HG02840 (cell line): ENCODE data around the gene RBM22.
"Not testable (repeated sequence)": the region's sequence is repeated elsewhere in the genome, so short reads cannot be mapped to it uniquely, and the experiment has no call there.

Experiments
- ATAC-seq: cut with Tn5 transposase; IDR thresholded peaks from one replicate; pipeline ENCODE4 v1.9.1; 2021; ENCODE audit warnings: mild to moderate bottlenecking, moderate library complexity, moderate number of reproducible peaks; ENCODE audit not compliant: unreplicated experiment, low FRiP score

RBM22 gene

DNA sequence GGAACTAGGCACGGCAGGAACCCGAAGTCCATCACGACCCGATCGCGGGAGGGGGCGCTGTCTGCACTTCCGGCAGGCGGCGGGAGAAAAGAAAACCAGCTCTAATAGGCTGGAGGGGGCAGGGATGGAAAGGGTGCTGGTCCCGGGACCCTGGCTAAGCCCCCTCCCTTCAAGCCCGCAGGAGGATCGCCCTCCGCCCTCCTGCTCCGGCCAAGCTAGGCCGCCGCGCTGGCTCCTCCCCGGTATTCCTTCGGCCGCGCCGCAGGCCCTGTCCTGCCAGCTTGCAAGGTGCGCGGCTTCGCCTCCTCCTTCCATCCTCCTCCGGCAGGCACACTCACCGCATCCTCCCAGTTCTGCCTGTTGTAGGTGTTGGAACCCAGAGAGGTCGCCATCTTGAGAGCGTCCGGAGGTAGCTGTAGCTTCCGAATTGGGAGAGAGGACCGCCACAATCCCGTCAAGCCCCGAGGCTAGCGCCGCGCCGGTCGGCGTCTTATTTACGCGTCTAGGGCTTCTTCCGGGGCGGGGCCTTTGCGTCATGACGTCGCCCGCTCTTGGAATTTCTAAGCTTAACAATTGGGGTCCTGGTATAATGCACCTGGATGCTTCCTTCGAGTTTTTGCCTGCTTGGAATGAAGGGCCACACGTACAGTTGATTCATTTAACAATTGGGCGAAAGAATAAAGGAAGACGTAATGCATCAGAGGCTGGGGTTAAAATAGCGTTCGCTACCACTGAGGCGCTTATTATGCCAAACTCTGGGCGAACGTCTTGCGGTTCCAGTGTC is at the start of gene RBM22:
Gene RBM22, minus strand, starts transcription at position 469 of the 784 bp plus-strand sequence. Its CDS starts 77 bp downstream, at position 392.
- ATAC-seq, result peak; percentile 97

DNA sequence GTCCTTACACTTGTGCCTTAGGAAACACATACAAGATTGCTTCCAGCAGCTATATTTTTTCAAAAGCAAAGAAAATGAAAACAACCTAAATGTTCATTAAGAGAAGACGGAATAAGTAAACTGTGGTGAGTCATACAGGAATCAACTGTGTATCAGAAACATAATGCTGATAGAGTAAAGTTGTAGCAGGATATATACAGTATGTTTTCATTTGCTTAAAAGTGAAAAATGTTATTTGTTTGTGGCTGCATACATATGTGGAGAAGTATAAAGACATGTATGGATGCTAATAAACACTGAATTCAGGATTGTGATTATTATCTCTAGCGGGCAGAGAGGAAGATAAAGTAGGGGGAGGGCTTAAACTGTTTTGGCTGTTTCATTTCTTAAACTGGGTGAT is 49.6 kb upstream of the RBM22 start:
- ATAC-seq, result no peak

DNA sequence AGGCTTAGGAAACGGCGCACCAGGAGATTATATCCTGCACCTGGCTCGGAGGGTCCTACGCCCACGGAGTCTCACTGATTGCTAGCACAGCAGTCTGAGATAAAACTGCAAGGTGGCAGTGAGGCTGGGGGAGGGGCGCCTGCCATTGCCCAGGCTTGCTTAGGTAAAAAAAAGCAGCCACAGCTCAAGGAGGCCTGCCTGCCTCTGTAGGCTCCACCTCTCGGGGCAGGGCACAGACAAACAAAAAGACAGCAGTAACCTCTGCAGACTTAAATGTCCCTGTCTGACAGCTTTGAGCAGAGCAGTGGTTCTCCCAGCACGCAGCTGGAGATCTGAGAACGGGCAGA is 42.3 kb upstream of the RBM22 start:
- ATAC-seq, result not testable (repeated sequence)

- ATAC-seq, result not testable (repeated sequence)
These were observed 41.7 kb upstream of the RBM22 start for GRCh38 chr5:150742455-150743141.

GRCh38 chr5:150740992-150741391 is 40.1 kb upstream of the RBM22 start:
- no peak for ATAC-seq

DNA sequence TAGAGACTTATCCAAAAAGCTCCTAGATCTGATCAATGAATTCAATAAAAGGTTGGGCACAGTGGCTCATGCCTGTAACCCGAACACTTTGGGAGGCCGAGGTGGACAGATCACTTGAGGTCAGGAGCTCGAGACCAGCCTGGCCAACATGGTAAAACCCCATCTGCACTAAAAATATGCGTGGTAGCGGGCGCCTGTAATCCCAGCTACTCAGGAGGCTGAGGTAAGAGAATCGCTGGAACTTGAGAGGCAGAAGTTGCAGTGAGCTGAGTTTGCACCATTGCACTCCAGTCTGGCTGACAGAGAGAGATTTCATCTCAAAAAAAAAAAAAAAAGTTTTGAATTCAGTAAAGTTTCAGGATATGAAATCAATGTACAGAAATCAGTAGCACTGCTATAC is 38.0 kb upstream of the RBM22 start:
- ATAC-seq, result no peak

GRCh38 chr5:150734579-150735384 is 33.9 kb upstream of the RBM22 start:
- no peak for ATAC-seq

DNA sequence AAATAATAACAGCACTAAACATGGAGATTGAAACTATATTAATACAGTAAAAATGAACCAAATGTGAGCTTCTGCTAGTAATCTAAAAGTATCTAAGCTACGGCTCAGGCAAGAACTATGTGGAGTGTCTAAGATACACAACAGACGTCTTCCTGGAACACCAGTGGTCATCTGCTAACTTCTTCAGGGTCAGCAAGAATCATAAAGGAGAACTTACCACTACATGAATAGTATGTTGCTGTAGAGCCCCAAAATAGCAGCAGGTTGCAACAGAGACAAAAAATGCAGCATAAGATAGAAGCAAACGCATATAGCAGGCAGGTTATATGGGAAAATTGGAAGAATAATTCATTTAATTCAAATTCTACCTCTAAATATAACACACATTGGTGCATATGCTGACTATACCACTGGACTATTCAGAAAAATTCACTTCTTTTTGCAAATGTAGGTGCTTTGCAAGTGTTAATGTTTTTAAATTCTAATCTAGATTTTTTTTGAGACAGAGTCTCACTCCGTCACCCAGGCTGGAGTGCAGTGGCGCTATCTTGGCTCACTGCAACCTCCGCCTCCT is 30.9 kb upstream of the RBM22 start:
- no peak for ATAC-seq

- no peak for ATAC-seq
These were observed 29.0 kb upstream of the RBM22 start for GRCh38 chr5:150729859-150730258.

DNA sequence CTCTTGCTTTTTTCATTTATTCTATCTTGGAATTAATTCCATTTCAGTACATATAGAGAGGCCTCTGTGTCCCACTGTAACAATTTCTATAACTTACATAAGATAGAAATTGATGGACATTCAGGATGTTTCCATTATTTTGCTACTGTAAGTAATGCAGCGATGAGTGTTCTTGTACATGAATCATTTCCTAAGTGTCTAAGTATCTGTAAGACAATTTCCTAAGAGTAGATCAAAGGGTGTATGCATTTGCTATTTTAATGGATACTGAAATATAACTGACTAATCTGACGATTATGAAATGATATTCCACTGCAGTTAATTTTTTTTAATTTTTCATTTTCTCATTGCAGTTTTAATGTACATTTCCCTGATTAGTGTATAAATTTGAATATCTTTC is 23.0 kb upstream of the RBM22 start:
- ATAC-seq, result no peak

DNA sequence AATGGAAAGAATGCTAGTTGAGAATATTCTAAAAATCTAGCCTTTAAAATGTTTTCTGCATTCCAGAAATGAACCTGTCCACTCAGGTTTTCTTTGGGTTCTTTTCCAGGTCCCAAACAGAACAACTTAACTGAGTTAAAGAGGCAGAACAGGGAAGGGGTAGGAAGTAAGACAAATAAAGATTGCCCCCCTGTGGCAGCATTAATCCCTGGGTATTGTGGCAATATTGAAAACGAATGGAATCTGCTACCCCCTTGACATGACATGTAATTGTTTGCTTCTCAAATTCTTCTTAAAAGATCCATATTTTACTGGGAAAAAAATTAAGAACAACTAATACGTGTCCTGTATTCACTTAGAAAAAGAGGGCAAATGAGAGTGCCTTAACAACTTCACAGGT is 9.3 kb upstream of the RBM22 start:
- ATAC-seq, result no peak

- ATAC-seq, result no peak
These were observed 6.0 kb upstream of the RBM22 start for GRCh38 chr5:150706776-150707390.

DNA sequence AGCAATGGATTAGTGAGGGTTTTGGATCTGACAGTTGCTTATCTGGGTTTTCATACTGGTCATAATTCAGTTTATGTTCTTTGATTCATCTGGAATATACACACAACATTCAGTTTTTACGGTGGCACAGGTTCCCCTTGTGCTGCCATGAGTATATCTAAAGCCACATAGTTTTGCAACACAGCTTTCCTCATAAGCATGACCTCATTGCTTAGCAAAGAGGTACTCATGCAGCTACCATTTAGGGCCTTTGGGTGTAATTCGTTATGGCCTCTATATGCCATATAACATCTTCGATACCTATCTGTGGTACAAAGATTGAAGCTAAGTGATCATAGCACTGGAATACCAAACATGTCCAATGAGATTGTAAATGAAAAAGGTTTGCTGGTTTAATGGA is 2.9 kb upstream of the RBM22 start:
- no peak for ATAC-seq

GRCh38 chr5:150700246-150700593 is 642 bp downstream of the RBM22 start:
- ATAC-seq, result no peak

GRCh38 chr5:150694612-150695011 is 6.2 kb downstream of the RBM22 start:
- no peak for ATAC-seq

- ATAC-seq, result no peak
These were observed 8.6 kb downstream of the RBM22 start for GRCh38 chr5:150692276-150692675.

DNA sequence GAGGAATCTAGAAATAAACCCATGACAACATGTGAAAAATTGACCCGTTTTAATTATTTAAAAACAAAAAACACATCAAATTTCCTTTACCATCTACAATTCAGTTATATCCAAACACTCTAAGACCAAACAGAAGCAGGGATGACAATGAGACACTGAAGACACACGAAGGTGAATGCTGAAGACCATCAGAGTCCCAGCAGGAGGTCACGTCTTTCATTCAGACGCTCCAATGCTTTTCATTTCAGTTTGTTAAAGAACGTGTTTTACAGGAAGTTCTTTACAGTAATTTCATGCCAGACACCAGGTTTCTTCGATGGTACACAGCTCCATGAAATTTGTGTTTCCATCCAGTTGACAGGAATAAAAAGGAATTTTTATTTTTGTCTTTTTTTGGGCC is 10.1 kb downstream of the RBM22 start:
- ATAC-seq, result no peak

GRCh38 chr5:150689120-150689519 is 11.7 kb downstream of the RBM22 start:
- no peak for ATAC-seq

- ATAC-seq, result no peak
These were observed 24.3 kb downstream of the RBM22 start for GRCh38 chr5:150676578-150676977.

DNA sequence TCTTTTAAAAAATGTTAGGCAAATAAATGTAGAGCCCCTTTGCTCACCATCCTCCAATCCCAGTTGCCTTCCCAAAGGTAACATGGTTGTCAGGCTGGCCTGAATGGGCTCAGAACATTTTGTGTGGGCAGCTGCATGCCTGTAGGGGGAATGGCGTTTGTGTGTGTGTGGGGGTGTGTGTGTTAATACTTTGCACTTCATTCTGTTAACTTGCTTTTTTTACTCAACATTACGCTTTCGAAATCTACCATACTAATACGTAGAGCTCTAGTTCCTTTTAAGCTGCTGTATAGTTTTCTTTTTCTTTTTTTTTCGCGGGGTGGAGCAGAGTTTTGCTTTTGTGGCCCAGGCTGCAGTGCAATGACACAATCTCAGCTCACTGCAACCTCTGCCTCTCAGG is 25.8 kb downstream of the RBM22 start:
- ATAC-seq, result no peak
